ENCODE results near the gene CCDC157.
"Not testable (repeated sequence)": the region's sequence is repeated elsewhere in the genome, so short reads cannot be mapped to it uniquely, and the experiment has no call there.

The CCDC157 gene

GRCh38 chr22:30401024-30401423 lies 44.2 kb downstream of the CCDC157 start:
- H3K4me1 ChIP-seq (ENCODE audit: control insufficient read depth, insufficient read depth, low read length); H3K36me3 ChIP-seq (ENCODE audit: control insufficient read depth, insufficient read depth, low read length); H3K27me3 ChIP-seq (ENCODE audit: control insufficient read depth, insufficient read depth, low read length); H3K27ac ChIP-seq (ENCODE audit: low read depth, low read length); H3K9ac ChIP-seq (ENCODE audit: low read length); H3K4me3 ChIP-seq (ENCODE audit: low read length): not testable (repeated sequence)

GRCh38 chr22:30402028-30402765 lies 45.4 kb downstream of the CCDC157 start:
- Histone ChIP-seq H3K4me1 (ENCODE audit: control insufficient read depth, insufficient read depth, low read length) (peaks cover 3% of the 10 kb centered on the region), H3K9ac (ENCODE audit: low read length) (no peak overlapping the region), H3K36me3 (ENCODE audit: control insufficient read depth, insufficient read depth, low read length) (peaks cover 3% of the 10 kb centered on the region), H3K27ac (ENCODE audit: low read depth, low read length) (no peak overlapping the region), H3K27me3 (ENCODE audit: control insufficient read depth, insufficient read depth, low read length) (no peaks in the 10 kb centered on the region), H3K4me3 (ENCODE audit: low read length) (no peak overlapping the region)

GRCh38 chr22:30402766-30403104 lies 45.9 kb downstream of the CCDC157 start:
- not testable (repeated sequence) for H3K9ac ChIP-seq (ENCODE audit: low read length); H3K4me1 ChIP-seq (ENCODE audit: control insufficient read depth, insufficient read depth, low read length); H3K27me3 ChIP-seq (ENCODE audit: control insufficient read depth, insufficient read depth, low read length); H3K36me3 ChIP-seq (ENCODE audit: control insufficient read depth, insufficient read depth, low read length); H3K27ac ChIP-seq (ENCODE audit: low read depth, low read length); H3K4me3 ChIP-seq (ENCODE audit: low read length)

- Histone ChIP-seq H3K4me3 (ENCODE audit: low read length) (no peak overlapping the region), H3K27ac (ENCODE audit: low read depth, low read length) (no peak overlapping the region), H3K27me3 (ENCODE audit: control insufficient read depth, insufficient read depth, low read length) (no peaks in the 10 kb centered on the region), H3K36me3 (ENCODE audit: control insufficient read depth, insufficient read depth, low read length) (peaks cover 7% of the 10 kb centered on the region), H3K9ac (ENCODE audit: low read length) (no peak overlapping the region), H3K4me1 (ENCODE audit: control insufficient read depth, insufficient read depth, low read length) (no peaks in the 10 kb centered on the region)
Measured at GRCh38 chr22:30404307-30404706, 47.5 kb downstream of the CCDC157 start.

- Histone ChIP-seq H3K4me3 (ENCODE audit: low read length) (no peak overlapping the region), H3K27ac (ENCODE audit: low read depth, low read length) (no peak overlapping the region), H3K4me1 (ENCODE audit: control insufficient read depth, insufficient read depth, low read length) (no peaks in the 10 kb centered on the region), H3K36me3 (ENCODE audit: control insufficient read depth, insufficient read depth, low read length) (peaks cover 7% of the 10 kb centered on the region), H3K9ac (ENCODE audit: low read length) (no peak overlapping the region), H3K27me3 (ENCODE audit: control insufficient read depth, insufficient read depth, low read length) (no peaks in the 10 kb centered on the region)
Measured at GRCh38 chr22:30405731-30406130, 48.9 kb downstream of the CCDC157 start.

GRCh38 chr22:30406400-30406799 lies 49.6 kb downstream of the CCDC157 start:
- Histone ChIP-seq H3K27ac (ENCODE audit: low read depth, low read length) (no peak overlapping the region), H3K9ac (ENCODE audit: low read length) (no peak overlapping the region), H3K4me1 (ENCODE audit: control insufficient read depth, insufficient read depth, low read length) (no peaks in the 10 kb centered on the region), H3K4me3 (ENCODE audit: low read length) (no peak overlapping the region), H3K27me3 (ENCODE audit: control insufficient read depth, insufficient read depth, low read length) (no peaks in the 10 kb centered on the region), H3K36me3 (ENCODE audit: control insufficient read depth, insufficient read depth, low read length) (peaks cover 7% of the 10 kb centered on the region)

GRCh38 chr22:30408388-30409102 lies 51.7 kb downstream of the CCDC157 start:
- H3K9ac ChIP-seq (ENCODE audit: low read length), result no peak overlapping the region
- peaks cover 12% of the 10 kb centered on the region for H3K36me3 ChIP-seq (ENCODE audit: control insufficient read depth, insufficient read depth, low read length)
- H3K27ac ChIP-seq (ENCODE audit: low read depth, low read length), result no peak overlapping the region
- H3K27me3 ChIP-seq (ENCODE audit: control insufficient read depth, insufficient read depth, low read length), result no peaks in the 10 kb centered on the region
- H3K4me1 ChIP-seq (ENCODE audit: control insufficient read depth, insufficient read depth, low read length), result no peaks in the 10 kb centered on the region
- no peak overlapping the region for H3K4me3 ChIP-seq (ENCODE audit: low read length)

- peaks cover 25% of the 10 kb centered on the region for H3K36me3 ChIP-seq (ENCODE audit: control insufficient read depth, insufficient read depth, low read length)
Measured at GRCh38 chr22:30411780-30412179, 55.0 kb downstream of the CCDC157 start.

GRCh38 chr22:30413001-30413400 lies 56.2 kb downstream of the CCDC157 start:
- peaks cover 21% of the 10 kb centered on the region for H3K36me3 ChIP-seq (ENCODE audit: control insufficient read depth, insufficient read depth, low read length)
- no peak overlapping the region for H3K9ac ChIP-seq (ENCODE audit: low read length)

More at GRCh38 chr22:30411780-30412179, 55.0 kb downstream of the CCDC157 start:
- no peak overlapping the region for H3K9ac ChIP-seq (ENCODE audit: low read length)
- H3K27me3 ChIP-seq (ENCODE audit: control insufficient read depth, insufficient read depth, low read length), result no peaks in the 10 kb centered on the region
- no peak overlapping the region for H3K4me3 ChIP-seq (ENCODE audit: low read length)
- H3K4me1 ChIP-seq (ENCODE audit: control insufficient read depth, insufficient read depth, low read length), result no peaks in the 10 kb centered on the region
- H3K27ac ChIP-seq (ENCODE audit: low read depth, low read length), result no peak overlapping the region

GRCh38 chr22:30413745-30414524 lies 57.1 kb downstream of the CCDC157 start:
- Histone ChIP-seq H3K4me3 (ENCODE audit: low read length) (no peak overlapping the region), H3K36me3 (ENCODE audit: control insufficient read depth, insufficient read depth, low read length) (peaks cover 18% of the 10 kb centered on the region), H3K4me1 (ENCODE audit: control insufficient read depth, insufficient read depth, low read length) (no peaks in the 10 kb centered on the region), H3K9ac (ENCODE audit: low read length) (no peak overlapping the region), H3K27me3 (ENCODE audit: control insufficient read depth, insufficient read depth, low read length) (no peaks in the 10 kb centered on the region), H3K27ac (ENCODE audit: low read depth, low read length) (no peak overlapping the region)

More at GRCh38 chr22:30413001-30413400, 56.2 kb downstream of the CCDC157 start:
- H3K27me3 ChIP-seq (ENCODE audit: control insufficient read depth, insufficient read depth, low read length), result no peaks in the 10 kb centered on the region
- H3K4me3 ChIP-seq (ENCODE audit: low read length), result no peak overlapping the region
- no peak overlapping the region for H3K27ac ChIP-seq (ENCODE audit: low read depth, low read length)
- no peaks in the 10 kb centered on the region for H3K4me1 ChIP-seq (ENCODE audit: control insufficient read depth, insufficient read depth, low read length)

- Histone ChIP-seq H3K4me1 (ENCODE audit: control insufficient read depth, insufficient read depth, low read length) (no peaks in the 10 kb centered on the region), H3K9ac (ENCODE audit: low read length) (no peak overlapping the region), H3K27ac (ENCODE audit: low read depth, low read length) (no peak overlapping the region), H3K36me3 (ENCODE audit: control insufficient read depth, insufficient read depth, low read length) (peaks cover 18% of the 10 kb centered on the region), H3K27me3 (ENCODE audit: control insufficient read depth, insufficient read depth, low read length) (no peaks in the 10 kb centered on the region), H3K4me3 (ENCODE audit: low read length) (no peak overlapping the region)
Measured at GRCh38 chr22:30414525-30415047, 57.8 kb downstream of the CCDC157 start.

- no peak overlapping the region for H3K4me3 ChIP-seq (ENCODE audit: low read length)
- no peaks in the 10 kb centered on the region for H3K4me1 ChIP-seq (ENCODE audit: control insufficient read depth, insufficient read depth, low read length)
- no peak overlapping the region for H3K9ac ChIP-seq (ENCODE audit: low read length)
- no peak overlapping the region for H3K27ac ChIP-seq (ENCODE audit: low read depth, low read length)
- no peaks in the 10 kb centered on the region for H3K27me3 ChIP-seq (ENCODE audit: control insufficient read depth, insufficient read depth, low read length)
- peaks cover 18% of the 10 kb centered on the region for H3K36me3 ChIP-seq (ENCODE audit: control insufficient read depth, insufficient read depth, low read length)
Measured at GRCh38 chr22:30416403-30416802, 59.6 kb downstream of the CCDC157 start.

All from rectal smooth muscle tissue (tissue), 1 donor.